Right lobe of liver (tissue), 4 donors: ENCODE results near the gene SLC8A1.

Experiments
- CTCF ChIP-seq, 4 donors: fragments of 200-600 bp in 3 of 4; fragments of 450-650 bp in 1 of 4; IDR thresholded peaks; one replicate each; pipeline versions ENCODE4 v1.5.1 to v1.8.0; 2016 to 2022; ENCODE audit warnings: antibody characterized with exemption in 4 of 4, mild to moderate bottlenecking in 2 of 4
- POLR2A ChIP-seq: fragments of 450-650 bp; IDR thresholded peaks from one replicate; pipeline ENCODE4 v1.6.1; 2017; ENCODE audit warnings: antibody characterized with exemption, mild to moderate bottlenecking
- donor health status: DM: no; HTN: no; CAD: no.
- donor health status: DM: no; HTN: no; CAD: no.
- donor health status: DM: no; HTN: yes; CAD: no.

- no peak for TF ChIP-seq POLR2A
- TF ChIP-seq CTCF (IDR thresholded peaks at IDR 0.05), result no peak
Observed at GRCh38 chr2:40242315-40242714, 209.6 kb downstream of the SLC8A1 start.
